T-cell (primary cell): Measurements from ENCODE around the gene PPHLN1. TPM values are rescaled to one million over a fixed set of nuclear protein-coding genes. Genes with fewer than 3 reads are reported as not detected.
A peak's percentile ranks its signal among the peaks of the same experiment; 100 is the strongest.
"Not testable (repeated sequence)": the region's sequence is repeated elsewhere in the genome, so short reads cannot be mapped to it uniquely, and the experiment has no call there.

Experiments used
- ATAC-seq, 4 experiments: fragments of 200-7000 bp in 3 of 4; fragments of 150-1000 bp in 1 of 4; cut with Tn5 transposase; replicated peaks in 1 of 4; 1 replicate in 3 of 4; 2 replicates in 1 of 4; pipeline ENCODE4 v1.10.0; 2021; ENCODE audit warnings: moderate library complexity in 3 of 4, mild to moderate bottlenecking in 2 of 4, moderate number of reproducible peaks in 1 of 4
- CTCF ChIA-PET, 2 donors: fragments of 300-600 bp; sonication (Branson Sonifier 250); formaldehyde crosslinking; loops; one replicate each; lab custom pipeline; 2022; ENCODE audit warnings: antibody characterized with exemption in 2 of 2; lab: Charles Lee
- POLR2A ChIA-PET, 2 donors: fragments of 300-600 bp; sonication (Branson Sonifier 250); formaldehyde crosslinking; loops; one replicate each; lab custom pipeline; 2022; ENCODE audit warnings: antibody characterized with exemption in 2 of 2; lab: Charles Lee
- DNase-seq, 35 experiments: peaks; one replicate each; pipeline versions ENCODE4 v3.0.0 to v3.0.0-alpha.2; 2013 to 2023
- H3K27ac ChIP-seq: one replicate; pipeline ENCODE4 v1.5.1; 2013; ENCODE audit warnings: low read length
- H3K27me3 ChIP-seq, 2 experiments: replicated peaks in 1 of 2; 1 replicate in 1 of 2; 2 replicates in 1 of 2; pipeline versions ENCODE4 v1.6.1 to v1.7.0; 2013; ENCODE audit warnings: low read length in 1 of 2, mixed read lengths in 1 of 2; ENCODE audit not compliant: control insufficient read depth in 2 of 2, insufficient read depth in 2 of 2; ENCODE audit errors: extremely low read depth in 1 of 2
- H3K36me3 ChIP-seq, 2 donors: 1 replicate in 1 of 2; 2 replicates in 1 of 2; pipeline versions ENCODE4 v1.6.1 to v1.7.0; 2013; ENCODE audit warnings: low read length in 1 of 2; ENCODE audit not compliant: control insufficient read depth in 2 of 2, insufficient read depth in 1 of 2; ENCODE audit errors: extremely low read depth in 1 of 2
- H3K4me1 ChIP-seq, 2 experiments: 1 replicate in 1 of 2; 2 replicates in 1 of 2; pipeline versions ENCODE4 v1.6.1 to v1.7.0; 2013; ENCODE audit warnings: low read length in 2 of 2, mixed read lengths in 1 of 2; ENCODE audit not compliant: insufficient read depth in 2 of 2, control insufficient read depth in 1 of 2; ENCODE audit errors: extremely low read depth in 1 of 2
- H3K4me3 ChIP-seq, 2 donors: 1 replicate in 1 of 2; 2 replicates in 1 of 2; pipeline versions ENCODE4 v1.5.1 to v1.7.0; 2013; ENCODE audit warnings: mild to moderate bottlenecking in 2 of 2, low read length in 1 of 2, moderate library complexity in 1 of 2; ENCODE audit not compliant: control insufficient read depth in 1 of 2; ENCODE audit errors: extremely low read depth in 1 of 2
- H3K9me3 ChIP-seq: 2 replicates; pipeline ENCODE4 v1.7.0; 2013
- H3K27ac Mint-ChIP-seq, 2 donors: one replicate each; pipeline ENCODE4 v1.8.0; 2020 to 2021; ENCODE audit warnings: mild to moderate bottlenecking in 2 of 2, mixed read lengths in 2 of 2
- H3K27me3 Mint-ChIP-seq, 2 donors: one replicate each; pipeline ENCODE4 v1.8.0; 2021 to 2022; ENCODE audit warnings: mixed read lengths in 2 of 2
- H3K36me3 Mint-ChIP-seq: one replicate; pipeline ENCODE4 v1.8.0; 2021; ENCODE audit warnings: mixed read lengths
- H3K4me1 Mint-ChIP-seq, 3 donors: one replicate each; pipeline ENCODE4 v1.8.0; 2020 to 2022; ENCODE audit warnings: mixed read lengths in 3 of 3, mild to moderate bottlenecking in 1 of 3
- H3K4me3 Mint-ChIP-seq, 3 donors: one replicate each; pipeline ENCODE4 v1.8.0; 2020 to 2022; ENCODE audit warnings: mild to moderate bottlenecking in 3 of 3, mixed read lengths in 3 of 3, moderate library complexity in 3 of 3
- H3K9me3 Mint-ChIP-seq, 3 donors: one replicate each; pipeline ENCODE4 v1.8.0; 2020 to 2022; ENCODE audit warnings: mixed read lengths in 3 of 3
- WGBS: methylation state at CpG from one replicate; pipeline ENCODE4 v1.1.5; 2013; ENCODE audit warnings: missing lambda C conversion rate; ENCODE audit not compliant: insufficient coverage; 5-methylcytosine and 5-hydroxymethylcytosine counted together
- total RNA-seq, 35 experiments: library from RNA in 6 of 35; stranded (reverse) in 6 of 35; fragments of 120-200 nt in 1 of 35; gene quantifications; one replicate each; pipeline versions ENCODE4 v1.2.1 to v1.2.4 and lab custom pipeline; 2013 to 2026

Gene PPHLN1
- total RNA-seq, 5 donors from 2014 or later (not counting 1 experiment from before 2014, with no cell fraction given) = 70.8 to 98.9 (median 80.8) TPM

DNA sequence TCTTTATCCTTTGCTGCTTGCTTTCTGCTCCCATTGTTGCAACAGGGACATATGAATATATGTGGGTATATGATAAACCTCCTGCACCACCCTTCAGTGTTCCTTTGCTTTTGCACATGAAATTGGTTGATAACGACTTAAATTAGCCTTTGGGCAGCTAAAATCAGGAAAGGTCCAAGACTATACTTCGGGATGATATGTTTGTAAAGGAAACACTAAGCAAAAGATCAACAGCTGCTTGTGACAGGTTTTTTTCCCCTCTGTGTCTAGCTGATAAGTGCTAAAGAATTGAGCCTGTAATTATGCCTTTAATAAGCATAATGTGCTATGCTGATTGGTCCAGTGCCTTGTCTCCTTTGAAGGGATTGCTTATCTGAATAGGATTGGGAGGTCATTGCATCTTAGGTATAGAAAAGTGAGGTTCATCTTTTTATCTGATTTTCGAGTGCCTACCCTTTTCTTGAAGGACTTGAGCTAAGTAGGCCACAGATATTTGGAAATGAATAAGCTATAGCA is 59.4 kb downstream of the PPHLN1 start:
- Mint-ChIP-seq H3K4me1 (peaks cover 25 to 32% (median 28%) of the 10 kb centered on the region in 3 donors), H3K27me3 (no peaks in the 10 kb centered on the region), H3K27ac (no peak overlapping the region), H3K9me3 (no peaks in the 10 kb centered on the region), H3K4me3 (no peak overlapping the region), H3K36me3 (peaks cover 55% of the 10 kb centered on the region)
- ATAC-seq = no peak
- H3K27ac ChIP-seq = no peak overlapping the region
- no peak overlapping the region for H3K4me3 ChIP-seq
- DNase-seq = no peak
- H3K4me1 ChIP-seq = peaks cover 0 to 9% of the 10 kb centered on the region in 2 experiments
- ChIA-PET CTCF (interaction anchor here in 1 of 2 donors (0.6 to 2.1 kb wide), 2 partner anchors 13 to 177 kb away, joined by 3 to 8 read pairs; no protein-coding TSS in a partner anchor), POLR2A (no interaction called here)
- no peaks in the 10 kb centered on the region for H3K27me3 ChIP-seq
- no peaks in the 10 kb centered on the region for H3K9me3 ChIP-seq
- WGBS = no CpG with 5 or more reads among the region's 3 CpGs
- H3K36me3 ChIP-seq = peaks cover 5 to 40% of the 10 kb centered on the region in 2 donors

- ATAC-seq (no peak), DNase-seq (no peak)
- Histone ChIP-seq H3K27me3 (no peaks in the 10 kb centered on the region), H3K4me3 (no peak overlapping the region), H3K27ac (no peak overlapping the region), H3K4me1 (peaks cover 0 to 8% of the 10 kb centered on the region in 2 experiments), H3K9me3 (no peaks in the 10 kb centered on the region), H3K36me3 (peaks cover 5 to 48% of the 10 kb centered on the region in 2 donors)
- Mint-ChIP-seq H3K36me3 (peaks cover 59% of the 10 kb centered on the region), H3K9me3 (no peaks in the 10 kb centered on the region), H3K4me3 (no peak overlapping the region), H3K27ac (no peak overlapping the region), H3K4me1 (peaks cover 20 to 24% (median 22%) of the 10 kb centered on the region in 3 donors), H3K27me3 (no peaks in the 10 kb centered on the region)
- WGBS = no CpG with 5 or more reads among the region's 2 CpGs
- ChIA-PET POLR2A (interaction anchor here in 1 of 2 donors (0.7 kb wide), 1 partner anchor 1733 kb away, joined by 3 read pairs; no protein-coding TSS in a partner anchor), CTCF (interaction anchor here (1.4 to 2.1 kb wide), 2 partner anchors 14 to 15 kb away, joined by 4 to 8 read pairs; no protein-coding TSS in a partner anchor)
Measured at GRCh38 chr12:42386308-42386707, 60.3 kb downstream of the PPHLN1 start.

DNA sequence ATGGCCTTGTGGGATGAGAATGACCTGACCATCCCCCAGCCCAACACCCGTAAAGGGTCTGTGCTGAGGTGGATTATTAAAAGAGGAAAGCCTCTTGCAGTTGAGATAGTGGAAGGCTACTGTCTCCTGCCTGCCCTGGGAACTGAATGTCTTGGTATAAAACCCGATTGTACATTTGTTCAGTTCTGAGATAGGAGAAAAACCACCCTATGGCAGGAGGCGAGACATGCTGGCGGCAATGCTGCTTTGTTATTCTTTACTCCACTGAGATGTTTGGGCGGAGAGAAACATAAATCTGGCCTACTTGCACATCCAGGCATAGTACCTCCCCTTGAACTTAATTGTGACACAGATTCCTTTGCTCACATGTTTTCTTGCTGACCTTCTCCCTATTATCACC is 62.1 kb downstream of the PPHLN1 start:
- CTCF ChIA-PET = not testable (repeated sequence)

DNA sequence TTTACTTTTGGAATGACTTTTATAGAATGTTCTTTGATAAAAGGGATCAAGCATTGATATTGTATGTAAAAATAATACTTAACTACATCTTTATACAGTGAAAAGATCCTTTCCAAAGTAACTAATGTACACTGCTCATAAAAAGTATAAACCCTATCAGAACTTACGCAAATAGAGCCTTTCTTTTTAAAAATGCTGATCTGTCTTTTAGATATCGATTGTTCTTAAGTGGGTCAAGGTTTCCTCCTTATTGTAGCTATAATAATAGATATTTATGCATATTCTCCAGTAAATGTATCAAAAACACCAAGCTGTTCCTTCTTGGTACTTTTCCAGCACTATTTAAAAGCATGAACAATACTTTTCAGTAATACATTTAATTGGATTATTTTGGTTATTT is 68.5 kb downstream of the PPHLN1 start:
- ATAC-seq (no peak), DNase-seq (no peak)
- Histone ChIP-seq H3K36me3 (peaks cover 0 to 44% of the 10 kb centered on the region in 2 donors), H3K27ac (no peak overlapping the region), H3K27me3 (no peaks in the 10 kb centered on the region), H3K4me1 (no peaks in the 10 kb centered on the region), H3K4me3 (no peak overlapping the region), H3K9me3 (no peaks in the 10 kb centered on the region)
- Mint-ChIP-seq H3K36me3 (peaks cover 58% of the 10 kb centered on the region), H3K9me3 (no peaks in the 10 kb centered on the region), H3K4me3 (no peak overlapping the region), H3K4me1 (peaks cover 0 to 7% (median 7%) of the 10 kb centered on the region in 3 donors), H3K27me3 (no peaks in the 10 kb centered on the region), H3K27ac (no peak overlapping the region)
- ChIA-PET POLR2A (interaction anchor here in 1 of 2 donors (0.6 kb wide), 1 partner anchor 34 kb away, joined by 6 read pairs; no protein-coding TSS in a partner anchor), CTCF (no interaction called here)
- WGBS = no CpG with 5 or more reads among the region's 2 CpGs

More for the DNA sequence above, 62.1 kb downstream of the PPHLN1 start:
- H3K27me3 Mint-ChIP-seq, POLR2A ChIA-PET, H3K9me3 ChIP-seq, H3K9me3 Mint-ChIP-seq, DNase-seq, H3K27ac ChIP-seq, H3K4me3 Mint-ChIP-seq, H3K27ac Mint-ChIP-seq, H3K4me1 ChIP-seq, H3K27me3 ChIP-seq, H3K4me3 ChIP-seq, ATAC-seq: not testable (repeated sequence)
- peaks cover 9 to 15% (median 13%) of the 10 kb centered on the region in 3 donors for H3K4me1 Mint-ChIP-seq
- no CpG with 5 or more reads among the region's 5 CpGs for WGBS
- H3K36me3 ChIP-seq = peaks cover 5 to 52% of the 10 kb centered on the region in 2 donors
- H3K36me3 Mint-ChIP-seq = peaks cover 52% of the 10 kb centered on the region

DNA sequence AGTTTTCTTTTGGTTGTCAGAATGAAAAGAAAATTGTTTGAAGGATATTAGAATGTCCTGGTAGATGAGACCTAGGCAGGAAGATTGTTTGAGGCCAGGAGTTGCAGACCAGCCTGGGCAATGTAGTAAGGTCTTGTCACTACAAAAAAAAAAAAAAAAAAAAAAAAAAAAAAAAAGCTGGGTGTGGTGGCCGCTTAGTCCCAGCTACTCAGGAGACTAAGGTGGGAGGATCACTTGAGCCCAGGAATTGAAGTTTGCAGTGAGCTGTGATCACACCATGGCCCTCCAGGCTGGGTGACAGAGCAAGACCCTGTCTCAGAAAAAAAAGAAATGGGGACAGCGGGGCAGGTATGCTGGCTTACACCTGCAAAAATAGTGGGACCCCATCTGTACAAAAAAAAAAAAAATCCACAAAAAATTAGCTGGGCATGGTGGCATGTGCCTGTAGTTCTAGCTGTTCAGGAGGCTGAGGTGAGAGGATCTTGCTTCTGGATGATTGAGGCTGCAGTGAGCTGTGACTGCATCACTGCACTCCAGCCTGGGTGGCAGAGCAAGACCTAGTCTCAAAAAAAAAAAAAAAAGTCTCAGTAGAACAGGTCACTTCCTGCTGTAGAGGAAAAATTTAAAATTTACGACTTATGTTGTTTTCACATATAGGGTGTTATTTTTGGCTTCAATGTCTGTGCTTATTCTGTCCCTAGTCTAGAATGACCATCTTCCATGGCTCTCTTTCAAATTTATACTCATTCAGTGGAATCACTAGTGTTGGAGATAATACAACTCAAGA is 70.7 kb downstream of the PPHLN1 start:
- no peak overlapping the region for H3K4me3 Mint-ChIP-seq
- ChIA-PET CTCF (interaction anchor here in 1 of 2 donors (0.6 kb wide), 1 partner anchor 14 kb away, joined by 7 read pairs; no protein-coding TSS in a partner anchor), POLR2A (interaction anchor here (0.6 kb wide), 3 partner anchors 19 to 256 kb away, joined by 3 to 6 read pairs (median 4); no protein-coding TSS in a partner anchor)
- Histone ChIP-seq H3K9me3 (no peaks in the 10 kb centered on the region), H3K36me3 (peaks cover 0 to 43% of the 10 kb centered on the region in 2 donors), H3K4me1 (no peaks in the 10 kb centered on the region), H3K27me3 (no peaks in the 10 kb centered on the region), H3K27ac (no peak overlapping the region), H3K4me3 (no peak overlapping the region)
- no peaks in the 10 kb centered on the region for H3K27me3 Mint-ChIP-seq
- DNase-seq (no peak), ATAC-seq (no peak)
- peak overlapping the region in 1 of 2 donors; percentile 16 for H3K27ac Mint-ChIP-seq
- no peaks in the 10 kb centered on the region for H3K9me3 Mint-ChIP-seq
- H3K36me3 Mint-ChIP-seq = peaks cover 59% of the 10 kb centered on the region
- peaks cover 0 to 7% (median 4%) of the 10 kb centered on the region in 3 donors for H3K4me1 Mint-ChIP-seq
- WGBS = no CpG with 5 or more reads among the region's 3 CpGs

GRCh38 chr12:42402821-42403411 is 76.9 kb downstream of the PPHLN1 start:
- ChIA-PET CTCF (interaction anchor here (0.6 to 1.1 kb wide), 2 partner anchors 19 to 30 kb away, joined by 3 read pairs; no protein-coding TSS in a partner anchor), POLR2A (interaction anchor here (0.6 to 0.9 kb wide), 2 partner anchors 82 to 308 kb away, joined by 7 to 10 read pairs; no protein-coding TSS in a partner anchor)
- Histone ChIP-seq H3K9me3 (no peaks in the 10 kb centered on the region), H3K27ac (no peak overlapping the region), H3K4me1 (no peaks in the 10 kb centered on the region), H3K4me3 (no peak overlapping the region), H3K36me3 (peaks cover 0 to 40% of the 10 kb centered on the region in 2 donors), H3K27me3 (no peaks in the 10 kb centered on the region)
- Mint-ChIP-seq H3K4me1 (peaks cover 0 to 10% (median 4%) of the 10 kb centered on the region in 3 donors), H3K27ac (peak overlapping the region in 1 of 2 donors; percentile 48), H3K36me3 (peaks cover 58% of the 10 kb centered on the region), H3K9me3 (no peaks in the 10 kb centered on the region), H3K4me3 (no peak overlapping the region), H3K27me3 (no peaks in the 10 kb centered on the region)
- no peak for ATAC-seq
- no peak for DNase-seq
